ENCODE data around the gene RELL2.

The RELL2 gene

GRCh38 chr5:141649056-141649688 is 12.4 kb downstream of the RELL2 start:
- no peak for DNase-seq (ENCODE audit: low read depth in 2 of 2)

GRCh38 chr5:141649972-141650371 is 13.2 kb downstream of the RELL2 start:
- no peak for DNase-seq (ENCODE audit: low read depth in 2 of 2)

- DNase-seq (ENCODE audit: low read depth in 2 of 2): peak; percentile 68 to 77
Measured at GRCh38 chr5:141650851-141651727, 14.3 kb downstream of the RELL2 start, which contains the start of gene FCHSD1. Gene FCHSD1, minus strand, starts transcription at chr5:141651418. Its CDS starts 50 bp downstream, at chr5:141651368.

GRCh38 chr5:141651728-141652105 is 14.9 kb downstream of the RELL2 start:
- no peak for DNase-seq (ENCODE audit: low read depth in 2 of 2)

- no peak for DNase-seq (ENCODE audit: low read depth in 2 of 2)
Measured at GRCh38 chr5:141654298-141654697, 17.5 kb downstream of the RELL2 start.

- DNase-seq (ENCODE audit: low read depth in 2 of 2): no peak
Measured at GRCh38 chr5:141655020-141655419, 18.2 kb downstream of the RELL2 start.

GRCh38 chr5:141656396-141656795 is 19.6 kb downstream of the RELL2 start:
- DNase-seq (ENCODE audit: low read depth in 2 of 2): no peak

GRCh38 chr5:141657404-141657803 is 20.6 kb downstream of the RELL2 start:
- no peak for DNase-seq (ENCODE audit: low read depth in 2 of 2)

- DNase-seq (ENCODE audit: low read depth in 2 of 2): no peak
Measured at GRCh38 chr5:141657937-141658545, 21.2 kb downstream of the RELL2 start.

- no peak for DNase-seq (ENCODE audit: low read depth in 2 of 2)
Measured at GRCh38 chr5:141662028-141662427, 25.2 kb downstream of the RELL2 start.

- DNase-seq (ENCODE audit: low read depth in 2 of 2): no peak
Measured at GRCh38 chr5:141663506-141663905, 26.7 kb downstream of the RELL2 start.

- DNase-seq (ENCODE audit: low read depth in 2 of 2): peak; percentile 54 to 74
Measured at GRCh38 chr5:141664733-141665461, 28.1 kb downstream of the RELL2 start.

GRCh38 chr5:141665995-141666940 is 29.5 kb downstream of the RELL2 start:
- DNase-seq (ENCODE audit: low read depth in 2 of 2): no peak

GRCh38 chr5:141668601-141669265 is 31.9 kb downstream of the RELL2 start:
- no peak for DNase-seq (ENCODE audit: low read depth in 2 of 2)

GRCh38 chr5:141669520-141669919 is 32.7 kb downstream of the RELL2 start:
- no peak for DNase-seq (ENCODE audit: low read depth in 2 of 2)

GRCh38 chr5:141672071-141672840 is 35.5 kb downstream of the RELL2 start:
- DNase-seq (ENCODE audit: low read depth in 2 of 2): no peak

GRCh38 chr5:141672841-141673813 is 36.3 kb downstream of the RELL2 start:
- no peak for DNase-seq (ENCODE audit: low read depth in 2 of 2)

- no peak for DNase-seq (ENCODE audit: low read depth in 2 of 2)
Measured at GRCh38 chr5:141674747-141675146, 38.0 kb downstream of the RELL2 start.

All from stimulated activated CD4-positive, alpha-beta T cell treated with anti-CD3 and anti-CD28 coated beads, Interleukin-12 subunit alpha, Interleukin-12 subunit beta, amount 100 ng/mL, for 24 hours (primary cell).